GM21786 (cell line): Measurements from ENCODE around the gene MFRP.
A peak's percentile ranks its signal among the peaks of the same experiment; 100 is the strongest.

ENCODE experiments used
- ATAC-seq: cut with Tn5 transposase; IDR thresholded peaks from one replicate; pipeline ENCODE4 v1.9.1; 2021; ENCODE audit not compliant: unreplicated experiment

Gene MFRP

DNA sequence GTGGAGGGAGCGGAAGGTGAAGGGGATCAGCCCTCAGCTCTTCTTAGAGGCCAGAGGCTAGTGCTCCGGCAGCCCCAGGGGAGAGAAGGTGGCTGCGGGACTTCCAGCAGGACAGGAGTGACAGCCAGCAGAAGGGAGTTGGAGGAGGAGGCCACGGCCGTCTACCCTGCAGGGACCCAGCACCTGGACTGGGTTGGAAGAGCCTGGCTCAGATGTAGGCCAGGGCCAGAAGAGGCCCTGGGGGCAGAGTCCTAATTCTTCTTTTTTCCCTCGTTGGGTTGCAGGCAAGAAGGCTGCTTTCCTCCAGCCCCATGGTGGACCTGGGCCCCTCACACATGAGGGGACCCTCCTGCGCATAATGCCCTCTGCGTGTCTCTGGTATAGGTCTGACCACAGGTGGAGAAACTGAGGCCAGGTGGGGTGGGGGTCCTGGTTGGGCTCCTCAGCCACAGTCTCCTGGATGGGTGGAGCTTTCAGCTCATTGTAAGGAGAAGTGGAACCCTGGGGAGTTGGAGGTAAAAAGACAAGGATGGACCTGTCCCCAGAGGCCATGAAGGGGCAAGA lies 27.3 kb downstream of the MFRP start:
- ATAC-seq, result no peak

DNA sequence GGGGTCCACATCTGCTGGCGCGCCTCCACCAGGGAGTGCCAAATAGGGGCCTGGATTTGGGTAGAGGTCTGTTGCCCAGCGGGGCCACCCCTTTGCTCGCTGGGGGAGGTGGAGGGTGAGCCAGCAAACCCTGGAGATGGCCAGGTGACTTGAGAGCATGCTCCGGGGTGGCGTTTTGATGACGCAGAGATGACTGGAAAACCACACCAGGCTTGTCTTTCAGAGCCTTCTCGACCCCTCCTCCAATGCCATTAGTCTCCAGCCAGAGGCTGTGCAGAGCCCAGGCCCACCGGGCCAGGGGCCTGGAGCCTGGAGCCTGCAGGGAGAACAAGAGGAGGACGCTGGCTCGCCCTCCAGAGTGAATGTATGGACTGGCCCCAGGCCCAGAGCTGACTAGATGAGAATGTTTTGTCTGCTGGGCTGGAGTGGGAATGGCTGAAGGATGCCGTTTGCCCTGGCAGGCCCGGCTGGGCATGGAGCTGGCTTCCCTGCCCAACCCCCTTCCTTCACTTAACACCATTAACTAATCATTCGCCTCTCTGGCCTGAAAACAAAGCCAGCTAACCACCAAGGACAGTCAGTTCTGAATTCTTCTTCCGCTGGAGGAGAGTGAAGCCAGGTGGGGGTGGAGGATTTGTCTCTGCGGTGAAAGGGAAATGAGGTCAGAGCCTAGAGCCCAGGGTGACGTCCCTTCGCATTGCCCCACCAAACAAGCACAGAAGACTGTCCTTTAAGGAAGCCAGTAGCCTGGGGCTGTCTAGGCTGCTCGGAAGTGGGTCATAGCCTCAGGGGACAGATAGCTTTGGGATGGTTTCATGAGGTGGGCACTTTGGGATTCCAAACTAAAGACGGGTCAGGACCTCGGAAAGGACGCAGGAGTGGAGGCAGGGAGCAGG lies 28.0 kb downstream of the MFRP start:
- ATAC-seq, result peak; percentile 31

DNA sequence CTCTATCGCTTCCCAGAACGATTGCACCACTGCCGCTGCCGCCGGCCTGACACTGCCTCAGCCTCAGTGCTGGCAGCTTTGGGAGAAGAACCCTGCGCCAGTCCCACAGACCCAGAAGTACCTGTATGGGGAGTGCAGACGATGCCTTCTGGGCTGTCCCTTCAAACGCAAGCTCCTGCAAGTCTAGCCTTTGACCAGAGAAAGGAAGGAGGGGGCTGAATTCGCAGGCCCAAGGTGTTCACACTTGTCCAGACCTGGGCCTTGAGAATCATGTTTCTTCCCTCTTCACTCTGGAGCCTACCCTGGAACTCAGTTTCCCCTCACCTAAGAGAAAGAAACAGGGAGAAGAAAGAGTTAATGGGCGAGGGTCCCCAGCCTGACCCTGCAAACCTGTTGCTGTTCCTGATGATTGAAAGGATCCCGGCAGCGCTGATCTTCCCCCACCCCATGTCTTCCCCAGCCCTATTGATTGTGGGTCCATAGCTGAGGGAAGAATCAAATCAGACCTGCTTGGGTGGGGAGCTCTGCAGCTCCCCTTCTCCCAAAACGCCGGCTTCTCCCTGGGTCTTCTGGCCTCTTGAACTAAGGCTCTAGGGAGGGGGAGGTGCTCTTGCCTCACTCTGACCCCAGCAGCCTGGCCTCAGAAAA lies 28.8 kb downstream of the MFRP start:
- no peak for ATAC-seq

GRCh38 chr11:119316729-119317591 lies 29.5 kb downstream of the MFRP start, which contains the start of gene MCAM:
Gene MCAM, minus strand, starts transcription at chr11:119317130. Its CDS starts 29 bp downstream, at chr11:119317101.
- ATAC-seq, result no peak

GRCh38 chr11:119316016-119316728 lies 30.3 kb downstream of the MFRP start:
- no peak for ATAC-seq

DNA sequence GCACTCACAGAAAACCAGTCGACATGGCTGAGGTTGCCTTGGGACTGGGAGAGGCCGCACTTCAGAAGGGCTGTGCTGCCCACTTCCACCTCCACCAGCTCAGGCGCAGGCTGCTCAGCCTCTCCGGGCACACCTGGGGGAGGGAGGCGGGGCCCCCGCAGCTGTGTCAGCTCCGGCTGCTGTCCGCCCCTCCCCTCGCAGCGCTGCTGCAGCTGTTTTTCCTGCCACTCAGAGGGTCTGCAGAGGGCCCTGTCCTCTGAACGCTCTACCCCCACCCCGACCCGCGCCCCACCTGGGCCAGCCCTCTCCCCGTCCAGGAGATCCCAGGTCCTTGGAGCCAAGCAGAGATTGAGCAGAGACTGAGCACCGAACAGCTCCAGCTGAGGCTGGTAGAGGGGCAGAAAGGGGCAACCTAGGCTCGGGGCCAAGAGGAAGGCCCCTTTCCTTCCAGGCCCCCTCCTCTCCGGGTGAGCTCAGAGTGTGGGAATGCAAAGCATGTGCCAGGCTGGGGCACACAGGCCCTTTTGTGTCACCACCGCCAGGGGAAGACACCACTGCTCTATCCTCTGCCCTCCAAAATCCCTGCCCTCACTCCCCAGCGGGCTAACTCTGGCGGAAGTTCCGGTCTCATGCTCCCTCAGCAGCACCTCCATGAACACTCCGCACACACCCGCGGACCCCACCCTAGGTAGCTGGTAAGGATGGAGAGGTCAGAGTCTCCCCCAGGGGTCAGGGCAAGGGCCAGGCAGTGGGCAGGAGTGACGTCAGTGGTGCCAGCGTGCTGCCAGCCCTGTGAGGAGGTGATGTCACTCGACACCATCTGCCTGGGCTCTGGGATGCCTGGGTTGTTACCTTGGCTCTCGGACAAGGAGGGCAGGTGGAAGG lies 31.1 kb downstream of the MFRP start:
- no peak for ATAC-seq

DNA sequence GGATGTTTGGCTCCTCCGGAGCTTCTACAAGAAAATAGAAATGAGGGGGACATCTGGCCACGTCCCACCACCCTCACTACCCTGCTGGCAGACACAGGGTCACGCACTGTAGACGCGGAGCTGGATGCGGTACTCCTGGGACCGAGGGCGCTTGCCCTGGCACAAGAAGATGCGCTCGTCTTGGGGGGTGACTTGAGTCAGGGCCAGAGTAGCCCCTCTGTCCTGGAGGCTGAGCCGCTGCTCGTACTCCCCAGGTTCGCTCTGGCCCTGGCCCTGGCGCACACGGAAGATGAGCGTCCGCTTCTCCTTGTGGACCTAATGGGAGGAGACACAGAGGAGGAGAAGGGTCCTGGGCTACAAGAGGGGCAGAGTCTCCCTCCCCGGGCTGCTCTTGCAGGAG lies 31.8 kb downstream of the MFRP start:
- no peak for ATAC-seq

DNA sequence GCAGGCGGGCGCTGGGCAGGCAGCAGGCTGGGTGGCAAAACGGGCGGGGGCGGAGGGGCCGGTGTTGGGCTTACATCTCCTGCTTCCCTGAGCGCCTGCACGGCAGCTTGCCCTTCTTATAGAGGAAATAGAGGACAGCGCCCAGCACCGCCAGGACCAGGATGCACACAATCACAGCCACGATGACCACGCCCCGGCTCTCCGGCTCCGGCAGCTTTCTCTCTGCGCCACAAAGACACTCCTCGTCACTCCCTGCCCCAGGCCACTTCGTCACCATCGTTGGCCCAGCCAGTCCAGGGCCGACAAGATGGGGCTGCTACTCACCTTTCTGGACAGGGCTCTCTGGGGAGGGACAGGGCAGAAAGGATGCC lies 35.8 kb downstream of the MFRP start:
- ATAC-seq, result no peak

- ATAC-seq, result no peak
Measured at GRCh38 chr11:119309953-119310681, 36.4 kb downstream of the MFRP start.

GRCh38 chr11:119309411-119309810 lies 37.1 kb downstream of the MFRP start:
- no peak for ATAC-seq

GRCh38 chr11:119307974-119308373 lies 38.5 kb downstream of the MFRP start:
- ATAC-seq, result no peak

DNA sequence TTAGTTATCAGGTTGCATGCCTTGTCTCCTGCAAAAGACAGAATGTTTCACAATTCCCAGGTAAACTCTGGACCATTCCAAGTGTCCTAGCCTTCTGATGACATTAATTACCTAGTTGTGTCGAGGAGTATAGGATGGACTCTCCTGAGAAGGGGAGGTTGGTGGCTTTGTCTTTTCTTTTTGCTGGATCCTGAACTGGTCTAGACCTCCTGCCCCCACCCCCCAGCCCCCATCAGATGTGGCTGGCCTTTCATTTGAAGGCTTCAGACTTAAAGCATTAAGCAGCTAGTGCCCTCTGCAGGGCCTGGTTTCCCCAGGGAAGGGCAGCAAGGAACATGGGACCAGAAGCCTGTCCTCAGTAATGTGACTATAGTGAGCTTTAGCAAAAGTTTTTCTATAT lies 39.3 kb downstream of the MFRP start:
- ATAC-seq, result no peak

DNA sequence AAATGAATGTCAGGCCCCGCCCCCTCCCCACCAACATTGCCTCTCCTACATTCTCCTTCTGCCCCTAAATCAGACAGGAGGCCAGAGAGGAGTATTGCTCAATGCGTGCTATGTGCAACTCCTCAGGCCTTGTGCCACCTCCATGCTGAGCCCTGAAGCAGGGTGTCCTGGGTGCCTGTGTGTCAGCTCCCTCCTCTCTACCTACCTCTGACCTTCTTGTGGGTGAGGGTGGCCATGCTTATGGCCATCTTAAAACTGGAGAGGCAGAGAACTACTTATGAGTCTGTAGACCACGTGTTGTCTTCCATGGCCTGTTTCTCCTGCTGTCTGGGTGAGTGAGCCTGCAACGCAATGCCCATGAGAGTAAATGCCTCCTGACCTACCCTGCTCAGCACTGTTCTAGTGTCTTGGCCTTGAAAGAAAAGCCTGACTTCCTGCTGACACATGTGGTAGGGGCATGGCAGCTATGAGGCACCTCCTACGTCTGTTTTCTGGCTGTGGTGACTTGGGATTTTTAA lies 40.1 kb downstream of the MFRP start:
- ATAC-seq, result no peak

DNA sequence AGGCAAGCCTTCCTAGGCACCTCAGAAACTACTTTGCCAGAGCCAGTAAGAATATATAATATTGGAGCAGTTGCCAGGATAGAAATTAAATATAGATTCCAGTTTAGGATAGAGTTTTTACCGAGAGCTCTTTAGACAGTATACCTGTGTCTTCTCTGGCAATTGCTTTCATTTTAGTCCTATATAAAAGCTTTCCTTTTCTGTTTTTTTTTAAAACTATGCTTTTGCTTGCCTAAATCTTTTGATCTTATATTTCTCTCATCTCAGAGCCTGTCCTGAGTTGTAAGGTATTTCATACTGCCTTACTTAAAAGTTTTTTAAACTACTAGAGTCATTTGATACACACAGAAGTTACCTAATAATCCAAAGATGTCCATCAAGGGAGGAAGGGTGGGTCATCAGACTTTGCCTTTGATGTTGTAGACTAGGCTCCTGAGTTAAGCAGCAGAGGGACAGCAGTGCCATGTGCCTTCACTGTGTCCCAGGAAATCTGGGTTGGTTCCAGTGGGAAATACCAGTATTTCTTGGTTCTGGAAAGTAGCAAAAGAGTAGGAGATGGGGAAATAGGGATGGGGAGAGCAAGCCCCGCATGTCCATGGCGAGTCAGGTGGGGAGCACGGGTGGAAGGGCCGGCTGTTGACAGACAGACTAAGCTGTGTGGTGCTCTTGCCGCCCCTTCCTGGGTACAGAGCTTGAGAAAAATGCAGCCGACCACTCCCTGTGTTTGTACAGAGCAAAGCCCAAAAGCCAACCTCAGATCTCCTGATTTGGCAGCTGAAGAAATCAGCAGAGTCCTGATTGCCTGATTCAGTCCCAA lies 40.7 kb downstream of the MFRP start:
- ATAC-seq, result no peak

GRCh38 chr11:119303227-119303718 lies 43.2 kb downstream of the MFRP start:
- no peak for ATAC-seq

GRCh38 chr11:119300198-119300964 lies 46.1 kb downstream of the MFRP start:
- no peak for ATAC-seq

DNA sequence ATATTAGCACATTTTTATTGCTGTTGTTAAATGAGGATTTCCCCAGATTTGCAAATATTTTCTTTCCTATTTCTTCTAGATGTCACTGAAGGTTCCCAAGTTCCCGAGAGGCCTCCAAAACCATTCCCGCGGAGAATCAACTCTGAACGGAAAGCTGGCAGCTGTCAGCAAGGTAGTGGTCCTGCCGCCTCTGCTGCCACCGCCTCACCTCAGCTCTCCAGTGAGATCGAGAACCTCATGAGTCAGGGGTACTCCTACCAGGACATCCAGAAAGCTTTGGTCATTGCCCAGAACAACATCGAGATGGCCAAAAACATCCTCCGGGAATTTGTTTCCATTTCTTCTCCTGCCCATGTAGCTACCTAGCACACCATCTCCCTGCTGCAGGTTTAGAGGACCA lies 47.1 kb downstream of the MFRP start:
- ATAC-seq, result no peak
